ENCODE data around the gene ZNF683.

The ZNF683 gene

GRCh38 chr1:26357121-26357602, 15.4 kb downstream of the ZNF683 start:
- no peak for DNase-seq

GRCh38 chr1:26356106-26356505, 16.4 kb downstream of the ZNF683 start:
- no peak for DNase-seq

- DNase-seq = no peak
Observed at GRCh38 chr1:26354972-26355371, 17.6 kb downstream of the ZNF683 start.

GRCh38 chr1:26353976-26354820, 18.4 kb downstream of the ZNF683 start, which contains the start of gene CRYBG2:
TSS of gene CRYBG2 (minus strand) at chr1:26354130. CDS start at chr1:26346657, 7,473 bp downstream.
- DNase-seq = no peak

- no peak for DNase-seq
Observed at GRCh38 chr1:26353210-26353859, 19.2 kb downstream of the ZNF683 start.

- no peak for DNase-seq
Observed at GRCh38 chr1:26352338-26352679, 20.2 kb downstream of the ZNF683 start.

GRCh38 chr1:26351590-26352337, 20.8 kb downstream of the ZNF683 start:
- no peak for DNase-seq

GRCh38 chr1:26350701-26351589, 21.6 kb downstream of the ZNF683 start:
- DNase-seq = no peak

GRCh38 chr1:26350343-26350700, 22.2 kb downstream of the ZNF683 start:
- no peak for DNase-seq

- no peak for DNase-seq
Observed at GRCh38 chr1:26349877-26350244, 22.7 kb downstream of the ZNF683 start.

- DNase-seq = no peak
Observed at GRCh38 chr1:26349188-26349876, 23.2 kb downstream of the ZNF683 start.

GRCh38 chr1:26346274-26347033, 26.1 kb downstream of the ZNF683 start:
- DNase-seq = no peak

- no peak for DNase-seq
Observed at GRCh38 chr1:26345718-26346117, 26.8 kb downstream of the ZNF683 start.

GRCh38 chr1:26344147-26344920, 28.2 kb downstream of the ZNF683 start:
- no peak for DNase-seq

- DNase-seq = no peak
Observed at GRCh38 chr1:26340047-26340481, 32.5 kb downstream of the ZNF683 start.

GRCh38 chr1:26338670-26339069, 33.9 kb downstream of the ZNF683 start:
- no peak for DNase-seq

GRCh38 chr1:26337625-26338024, 34.9 kb downstream of the ZNF683 start:
- DNase-seq = no peak

GRCh38 chr1:26337206-26337535, 35.4 kb downstream of the ZNF683 start:
- no peak for DNase-seq

- peak; percentile 88 for DNase-seq
Observed at GRCh38 chr1:26336477-26337205, 35.9 kb downstream of the ZNF683 start.
